ENCODE results near the gene BCAR3.
"Not testable (repeated sequence)": the region's sequence is repeated elsewhere in the genome, so short reads cannot be mapped to it uniquely, and the experiment has no call there.

BCAR3 gene

DNA sequence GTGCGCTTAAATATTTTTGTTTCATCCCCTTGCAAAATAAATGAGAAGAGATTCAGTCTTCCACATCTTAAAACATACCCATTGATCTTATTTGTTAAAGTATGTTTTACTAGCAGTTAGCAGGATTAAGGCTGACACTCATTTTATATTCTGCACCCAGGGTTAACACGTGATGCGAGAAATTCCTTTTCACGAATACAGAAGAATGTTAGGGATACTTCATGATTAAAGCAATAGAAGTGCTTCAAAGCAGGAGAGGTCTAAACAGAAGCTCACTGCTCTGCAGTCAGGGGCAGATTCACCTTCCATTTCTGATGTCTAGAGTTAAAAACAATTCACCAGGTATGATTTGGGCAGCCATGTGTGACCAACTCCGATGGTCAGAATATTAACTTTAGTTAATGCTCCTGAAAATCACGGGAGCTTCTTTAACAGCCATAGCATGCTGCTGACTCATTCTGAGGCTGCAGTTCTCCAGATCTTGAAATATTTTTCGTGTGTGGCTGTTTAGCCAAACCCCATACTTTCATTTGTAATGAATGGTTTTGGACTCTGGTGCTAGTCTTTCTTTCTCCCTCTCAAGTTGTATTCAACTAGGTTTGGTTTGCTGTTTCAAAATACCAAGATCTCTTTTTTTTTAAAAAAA is 19.7 kb downstream of the BCAR3 start:
- DNase-seq (ENCODE audit: low spot score) = peak; percentile 34
- in situ Hi-C loops (cut with MboI; ENCODE audit: low sequenced_read_pairs, unreplicated experiment) = no loop called here
- TF ChIP-seq, protein P1, sequence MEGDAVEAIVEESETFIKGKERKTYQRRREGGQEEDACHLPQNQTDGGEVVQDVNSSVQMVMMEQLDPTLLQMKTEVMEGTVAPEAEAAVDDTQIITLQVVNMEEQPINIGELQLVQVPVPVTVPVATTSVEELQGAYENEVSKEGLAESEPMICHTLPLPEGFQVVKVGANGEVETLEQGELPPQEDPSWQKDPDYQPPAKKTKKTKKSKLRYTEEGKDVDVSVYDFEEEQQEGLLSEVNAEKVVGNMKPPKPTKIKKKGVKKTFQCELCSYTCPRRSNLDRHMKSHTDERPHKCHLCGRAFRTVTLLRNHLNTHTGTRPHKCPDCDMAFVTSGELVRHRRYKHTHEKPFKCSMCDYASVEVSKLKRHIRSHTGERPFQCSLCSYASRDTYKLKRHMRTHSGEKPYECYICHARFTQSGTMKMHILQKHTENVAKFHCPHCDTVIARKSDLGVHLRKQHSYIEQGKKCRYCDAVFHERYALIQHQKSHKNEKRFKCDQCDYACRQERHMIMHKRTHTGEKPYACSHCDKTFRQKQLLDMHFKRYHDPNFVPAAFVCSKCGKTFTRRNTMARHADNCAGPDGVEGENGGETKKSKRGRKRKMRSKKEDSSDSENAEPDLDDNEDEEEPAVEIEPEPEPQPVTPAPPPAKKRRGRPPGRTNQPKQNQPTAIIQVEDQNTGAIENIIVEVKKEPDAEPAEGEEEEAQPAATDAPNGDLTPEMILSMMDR (IDR thresholded peaks at IDR 0.05; ENCODE audit: borderline replicate concordance, control extremely low read depth, extremely low read depth, insufficient read depth, missing control alignments) = no peak

DNA sequence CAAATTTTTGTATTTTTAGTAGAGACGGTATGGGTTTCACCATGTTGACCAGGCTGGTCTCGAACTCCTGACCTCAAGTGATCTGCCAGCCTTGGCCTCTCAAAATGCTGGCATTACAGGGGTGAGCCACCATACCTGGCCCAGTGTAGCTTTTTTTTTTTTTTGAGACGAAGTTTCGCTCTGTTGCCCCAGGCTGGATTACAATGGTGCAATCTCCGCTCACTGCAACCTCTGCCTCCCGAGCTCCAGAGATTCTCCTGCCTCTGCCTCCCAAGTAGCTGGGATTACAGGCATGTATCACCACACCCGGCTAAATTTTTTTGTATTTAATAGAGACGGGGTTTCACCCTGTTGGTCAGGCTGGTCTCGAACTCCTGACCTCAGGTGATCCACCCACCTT is 20.3 kb downstream of the BCAR3 start:
- DNase-seq (ENCODE audit: low spot score); in situ Hi-C loops (cut with MboI; ENCODE audit: low sequenced_read_pairs, unreplicated experiment): not testable (repeated sequence)

DNA sequence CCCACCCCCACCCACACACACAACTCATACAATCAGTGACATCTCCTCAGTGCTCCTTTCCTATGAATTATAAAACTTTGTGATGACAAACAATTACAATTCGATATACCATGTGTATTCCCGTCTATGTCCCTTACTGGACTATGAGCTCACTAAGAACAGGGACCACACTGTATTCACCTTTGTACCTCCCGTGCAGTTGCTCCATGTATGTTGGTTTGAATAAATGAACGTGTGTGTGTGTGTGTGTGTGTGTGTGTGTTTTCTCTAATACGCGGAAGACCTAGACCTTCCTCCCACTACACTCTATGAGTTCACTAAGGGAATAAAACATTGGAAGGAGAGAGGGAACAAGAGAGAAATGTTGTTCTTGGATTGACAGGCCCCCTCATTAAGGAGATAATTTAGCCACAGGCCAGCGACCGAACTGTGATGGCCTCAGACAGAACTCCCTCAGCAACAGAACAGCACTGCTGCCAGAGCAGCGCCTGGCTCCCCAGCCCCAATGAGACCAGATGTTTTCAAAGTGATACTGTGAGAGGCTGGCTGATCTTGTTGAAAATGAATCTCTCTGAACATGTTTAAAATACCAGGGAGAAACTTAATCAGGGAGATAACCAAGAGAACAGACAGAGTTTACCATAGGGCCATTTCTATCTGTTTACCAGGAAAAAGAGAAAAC is 21.7 kb downstream of the BCAR3 start:
- TF ChIP-seq, protein P1 (IDR thresholded peaks at IDR 0.05; ENCODE audit: borderline replicate concordance, control extremely low read depth, extremely low read depth, insufficient read depth, missing control alignments) = no peak
- no peak for DNase-seq (ENCODE audit: low spot score)
- in situ Hi-C loops (cut with MboI; ENCODE audit: low sequenced_read_pairs, unreplicated experiment) = no loop called here

DNA sequence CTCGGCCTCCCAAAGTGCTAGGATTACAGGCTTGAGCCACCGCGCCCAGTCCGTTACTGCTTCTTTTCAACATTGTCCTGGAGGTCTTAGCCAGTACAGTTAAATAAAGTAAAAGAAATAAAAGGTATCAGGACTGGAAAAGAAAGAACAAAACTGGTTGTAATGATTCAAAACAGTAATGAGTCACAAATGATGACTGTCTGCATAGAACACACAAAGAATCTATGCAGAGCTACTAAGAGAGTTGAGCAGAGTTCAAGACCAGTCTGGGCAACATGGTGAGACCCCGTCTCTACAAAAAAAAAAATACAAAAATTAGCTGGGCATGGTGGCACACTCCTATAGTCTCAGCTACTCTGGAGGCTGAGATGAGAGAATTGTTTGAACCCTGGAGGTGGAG is 23.4 kb downstream of the BCAR3 start:
- in situ Hi-C loops (cut with MboI; ENCODE audit: low sequenced_read_pairs, unreplicated experiment) = no loop called here
- TF ChIP-seq, protein P1 (IDR thresholded peaks at IDR 0.05; ENCODE audit: borderline replicate concordance, control extremely low read depth, extremely low read depth, insufficient read depth, missing control alignments) = no peak
- DNase-seq (ENCODE audit: low spot score) = no peak

DNA sequence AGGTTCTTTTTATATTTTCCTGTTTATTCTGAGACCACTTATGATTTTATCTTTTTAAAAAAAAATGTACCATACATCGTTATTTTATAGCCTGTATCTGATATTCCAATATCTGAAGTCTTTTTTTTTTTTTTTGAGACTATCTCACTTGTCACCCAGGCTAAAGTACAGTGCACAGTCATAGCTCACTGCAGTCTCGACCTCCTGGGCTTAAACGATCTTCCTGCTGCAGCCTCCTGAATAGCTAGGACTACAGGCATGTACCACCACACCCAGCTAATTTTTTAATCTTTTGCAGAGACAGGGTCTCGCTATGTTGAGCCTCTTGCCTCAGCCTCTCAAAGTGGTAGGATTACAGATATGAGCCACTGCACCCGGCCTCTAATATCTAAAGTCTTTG is 25.1 kb downstream of the BCAR3 start:
- in situ Hi-C loops (cut with MboI; ENCODE audit: low sequenced_read_pairs, unreplicated experiment) = no loop called here
- no peak for DNase-seq (ENCODE audit: low spot score)
- TF ChIP-seq, protein P1 (IDR thresholded peaks at IDR 0.05; ENCODE audit: borderline replicate concordance, control extremely low read depth, extremely low read depth, insufficient read depth, missing control alignments) = no peak

DNA sequence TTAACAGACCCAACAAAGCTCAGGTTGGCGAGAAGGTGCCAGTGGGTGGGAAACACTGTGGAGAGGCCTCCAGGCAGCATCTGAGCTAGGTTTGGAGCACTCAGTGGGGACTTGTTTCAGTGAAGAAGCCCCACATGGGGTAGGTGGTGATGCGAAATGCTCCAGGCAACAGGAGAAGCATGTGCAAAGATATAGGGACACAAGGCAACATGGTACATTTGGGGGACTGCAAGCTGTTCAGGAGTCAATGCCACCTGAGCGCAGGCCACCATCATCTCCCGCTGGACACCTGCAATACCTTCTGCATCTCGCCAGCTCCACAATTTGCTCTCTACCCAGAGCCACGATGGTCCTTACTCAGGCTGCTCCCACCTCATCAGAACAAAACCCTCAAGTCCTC is 28.0 kb downstream of the BCAR3 start:
- TF ChIP-seq, protein P1 (IDR thresholded peaks at IDR 0.05; ENCODE audit: borderline replicate concordance, control extremely low read depth, extremely low read depth, insufficient read depth, missing control alignments) = no peak
- in situ Hi-C loops (cut with MboI; ENCODE audit: low sequenced_read_pairs, unreplicated experiment) = no loop called here
- no peak for DNase-seq (ENCODE audit: low spot score)

DNA sequence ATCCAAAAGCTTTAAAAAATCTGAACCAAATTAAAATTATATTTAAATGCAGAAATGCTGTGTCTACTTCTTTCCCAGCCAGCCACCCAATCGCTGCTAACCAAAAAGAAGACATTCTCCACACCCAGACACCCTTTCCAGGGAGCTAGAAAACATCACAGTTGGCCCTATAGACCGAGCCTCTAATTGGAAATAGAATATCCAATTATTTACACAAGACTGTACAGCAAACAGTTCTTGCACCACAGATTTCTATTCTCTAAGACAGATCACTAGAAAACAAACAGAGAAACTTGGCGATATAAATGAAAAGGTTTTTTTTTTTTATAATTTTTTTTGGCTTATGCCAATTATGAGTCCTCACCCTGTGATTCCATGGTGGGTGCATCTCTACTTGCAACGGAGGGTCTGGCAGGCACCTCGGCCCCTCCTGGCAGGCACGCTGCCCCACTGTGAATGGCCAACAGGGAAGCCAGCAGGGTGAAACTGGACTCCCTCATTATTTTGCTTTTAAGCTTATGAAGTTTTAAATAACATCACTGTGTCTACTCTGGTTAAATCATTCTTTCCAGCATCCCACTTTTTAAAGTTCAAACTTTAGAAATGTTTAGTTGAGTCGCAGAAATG is 29.2 kb downstream of the BCAR3 start:
- no peak for DNase-seq (ENCODE audit: low spot score)
- in situ Hi-C loops (cut with MboI; ENCODE audit: low sequenced_read_pairs, unreplicated experiment) = no loop called here
- TF ChIP-seq, protein P1 (IDR thresholded peaks at IDR 0.05; ENCODE audit: borderline replicate concordance, control extremely low read depth, extremely low read depth, insufficient read depth, missing control alignments) = no peak

Measured in GM13976 (cell line).